K562 (cell line): ENCODE data around the gene ROS1. TPM values are rescaled to one million over a fixed set of nuclear protein-coding genes. Genes with fewer than 3 reads are reported as not detected.

Experiments used
- KAT2B ChIP-seq: IDR thresholded peaks from one replicate; pipeline ENCODE4 v1.6.1; 2012; ENCODE audit warnings: low read depth, mild to moderate bottlenecking, control low read depth, inconsistent platforms, low read length, moderate library complexity
- MLX ChIP-seq, 2 experiments: fragments of 450-650 bp in 1 of 2; sonication (generic) in 1 of 2; formaldehyde crosslinking; conservative IDR thresholded peaks; 2 replicates each; pipeline versions ENCODE4 v1.4.0 to v1.8.1; 2020 to 2022; ENCODE audit warnings: mild to moderate bottlenecking in 1 of 2, missing genetic modification reagents in 1 of 2
- NFE2 ChIP-seq: IDR thresholded peaks from 2 replicates; pipeline ENCODE4 v1.6.1; 2014; ENCODE audit warnings: antibody characterized with exemption, low read depth
- NFIX ChIP-seq: fragments of 250-450 bp; sonication (Bioruptor Pico); IDR thresholded peaks from 2 replicates; pipeline ENCODE4 v1.4.0; 2020; ENCODE audit warnings: low read depth, mild to moderate bottlenecking, moderate library complexity
- PHB2 ChIP-seq: fragments of 450-650 bp; IDR thresholded peaks from 2 replicates; pipeline ENCODE4 v1.6.1; 2017; ENCODE audit warnings: low read depth
- PURB ChIP-seq: sonication (generic); formaldehyde crosslinking; IDR thresholded peaks from 2 replicates; pipeline ENCODE4 v1.9.0; 2021; ENCODE audit warnings: low read depth, mild to moderate bottlenecking, missing genetic modification reagents
- SRSF9 ChIP-seq: fragments of 200-400 bp; formaldehyde crosslinking; IDR thresholded peaks from 2 replicates; pipeline ENCODE4 v1.6.1; 2017; ENCODE audit warnings: low read depth, low read length, borderline replicate concordance
- ZNF436 ChIP-seq: fragments of 250-450, 450-650 bp; sonication (Bioruptor Pico); formaldehyde crosslinking; IDR thresholded peaks from 2 replicates; pipeline ENCODE4 v1.7.0; 2020; ENCODE audit warnings: mild to moderate bottlenecking
- polyA plus RNA-seq, 8 experiments: library from polyadenylated mRNA; depleted of rRNA in 4 of 8; stranded (reverse) in 5 of 8; unstranded in 3 of 8; fragments of >200 nt; fragmentation: Nextera tagmentation in 2 of 8; fragmentation: Illumina TruSeq in 1 of 8; extraction: Ambion mirVana in 2 of 8; extraction: Trizol in 1 of 8; gene quantifications; 2 replicates each; pipeline versions ENCODE4 v1.2.1 to v1.2.3, GENCODE V29; 2011 to 2014; ENCODE audit warnings: inconsistent platforms in 1 of 8, missing spikeins in 1 of 8
- total RNA-seq, 7 experiments: library from RNA; depleted of rRNA in 6 of 7; stranded (reverse); fragments of >200 nt in 6 of 7; fragmentation: Illumina TruSeq in 2 of 7; extraction: Trizol in 2 of 7; gene quantifications; 2 replicates each; pipeline versions ENCODE4 v1.2.1 to v1.2.3, GENCODE V29; 2011 to 2021; ENCODE audit warnings: low replicate concordance in 1 of 7
- TF ChIP-seq, protein P1 (sequence below), 2 experiments: fragments of 450-650 bp in 1 of 2; IDR thresholded peaks; 2 replicates each; pipeline ENCODE4 v1.6.1; 2011 to 2017; ENCODE audit warnings: low read depth in 2 of 2, antibody characterized with exemption in 1 of 2, borderline replicate concordance in 1 of 2, low read length in 1 of 2, mild to moderate bottlenecking in 1 of 2, mixed read lengths in 1 of 2; ENCODE audit not compliant: control insufficient read depth in 1 of 2

Gene ROS1
- total and polyA plus RNA-seq, 9 of the 15 experiments (the other 6 are each of a cell fraction or from before 2014, with no cell fraction given), result under 0.01 to 0.16 (median 0.04) TPM; not detected in 6

DNA sequence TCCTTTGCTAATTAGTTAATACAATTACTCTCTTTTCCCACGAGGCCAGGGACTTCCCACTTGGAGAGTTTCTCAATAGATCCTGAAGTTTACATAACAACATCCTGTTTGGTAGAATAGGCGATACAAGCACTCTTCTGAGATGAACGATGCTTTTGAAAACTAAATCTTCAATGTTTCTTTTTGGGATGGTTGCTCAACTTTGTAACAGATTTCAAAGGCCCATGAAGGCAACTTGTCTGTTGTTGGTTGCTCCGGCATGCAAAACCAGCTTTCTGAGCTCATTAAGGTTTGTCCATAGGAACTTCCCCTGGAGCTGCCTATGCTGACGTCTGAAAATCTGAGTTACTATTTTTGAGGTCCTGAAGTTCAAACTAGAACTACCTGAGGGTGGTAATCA lies 25.9 kb upstream of the ROS1 start (continued):
- no peak for TF ChIP-seq PURB
- TF ChIP-seq NFE2, result no peak
- TF ChIP-seq, protein P1, sequence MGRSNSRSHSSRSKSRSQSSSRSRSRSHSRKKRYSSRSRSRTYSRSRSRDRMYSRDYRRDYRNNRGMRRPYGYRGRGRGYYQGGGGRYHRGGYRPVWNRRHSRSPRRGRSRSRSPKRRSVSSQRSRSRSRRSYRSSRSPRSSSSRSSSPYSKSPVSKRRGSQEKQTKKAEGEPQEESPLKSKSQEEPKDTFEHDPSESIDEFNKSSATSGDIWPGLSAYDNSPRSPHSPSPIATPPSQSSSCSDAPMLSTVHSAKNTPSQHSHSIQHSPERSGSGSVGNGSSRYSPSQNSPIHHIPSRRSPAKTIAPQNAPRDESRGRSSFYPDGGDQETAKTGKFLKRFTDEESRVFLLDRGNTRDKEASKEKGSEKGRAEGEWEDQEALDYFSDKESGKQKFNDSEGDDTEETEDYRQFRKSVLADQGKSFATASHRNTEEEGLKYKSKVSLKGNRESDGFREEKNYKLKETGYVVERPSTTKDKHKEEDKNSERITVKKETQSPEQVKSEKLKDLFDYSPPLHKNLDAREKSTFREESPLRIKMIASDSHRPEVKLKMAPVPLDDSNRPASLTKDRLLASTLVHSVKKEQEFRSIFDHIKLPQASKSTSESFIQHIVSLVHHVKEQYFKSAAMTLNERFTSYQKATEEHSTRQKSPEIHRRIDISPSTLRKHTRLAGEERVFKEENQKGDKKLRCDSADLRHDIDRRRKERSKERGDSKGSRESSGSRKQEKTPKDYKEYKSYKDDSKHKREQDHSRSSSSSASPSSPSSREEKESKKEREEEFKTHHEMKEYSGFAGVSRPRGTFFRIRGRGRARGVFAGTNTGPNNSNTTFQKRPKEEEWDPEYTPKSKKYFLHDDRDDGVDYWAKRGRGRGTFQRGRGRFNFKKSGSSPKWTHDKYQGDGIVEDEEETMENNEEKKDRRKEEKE (IDR thresholded peaks at IDR 0.05; ENCODE audit: borderline replicate concordance in 1 of 2, control insufficient read depth in 1 of 2, low read depth in 2 of 2, low read length in 1 of 2), result no peak
- no peak for TF ChIP-seq ZNF436 (CRISPR knock-in tag)
- no peak for TF ChIP-seq KAT2B
- TF ChIP-seq PHB2, result no peak
- no peak for TF ChIP-seq SRSF9
- TF ChIP-seq NFIX (CRISPR knock-in tag), result no peak
- no peak for TF ChIP-seq MLX (CRISPR knock-in tag; conservative IDR thresholded peaks at IDR 0.05)
